Neural crest cell (in vitro differentiated cells): ENCODE measurements around the gene IFT81. TPM values are rescaled to one million over a fixed set of nuclear protein-coding genes. Genes with fewer than 3 reads are reported as not detected.
"Not testable (repeated sequence)": the region's sequence is repeated elsewhere in the genome, so short reads cannot be mapped to it uniquely, and the experiment has no call there.

Experiments
- DNase-seq: peaks from one replicate; pipeline ENCODE4 v3.0.0; 2021; ENCODE audit warnings: low read depth, mixed read lengths, low spot score
- H3K27ac Mint-ChIP-seq: one replicate; pipeline ENCODE4 v1.8.0; 2021; ENCODE audit warnings: mild to moderate bottlenecking, mixed read lengths; ENCODE audit not compliant: unreplicated experiment
- H3K27me3 Mint-ChIP-seq: 2 replicates; pipeline ENCODE4 v1.8.0; 2021; ENCODE audit warnings: low read depth, mild to moderate bottlenecking, mixed read lengths
- H3K36me3 Mint-ChIP-seq: 2 replicates; pipeline ENCODE4 v1.8.0; 2021; ENCODE audit warnings: low read depth, mild to moderate bottlenecking, mixed read lengths
- H3K4me1 Mint-ChIP-seq: 2 replicates; pipeline ENCODE4 v1.8.0; 2021; ENCODE audit warnings: mixed read lengths
- H3K4me3 Mint-ChIP-seq: one replicate; pipeline ENCODE4 v1.8.0; 2021; ENCODE audit warnings: mild to moderate bottlenecking, mixed read lengths
- H3K9me3 Mint-ChIP-seq: 2 replicates; pipeline ENCODE4 v1.8.0; 2021; ENCODE audit warnings: mixed read lengths
- CTCF ChIP-seq: fragments of 200-600 bp; sonication (generic); conservative IDR thresholded peaks from 2 replicates; pipeline ENCODE4 v1.5.0; 2021; ENCODE audit warnings: antibody characterized with exemption, mild to moderate bottlenecking
- total RNA-seq: library from RNA; stranded (reverse); gene quantifications from 2 replicates; pipeline ENCODE4 v1.2.1, GENCODE V29; 2021

IFT81 gene
- total RNA-seq, 1 donor from 2014 or later, result 40.4 TPM

GRCh38 chr12:110227138-110227537 is 103.0 kb downstream of the IFT81 start:
- no peak for DNase-seq
- Mint-ChIP-seq H3K27me3 (no peaks in the 10 kb centered on the region), H3K9me3 (no peaks in the 10 kb centered on the region), H3K4me1 (peaks cover 7% of the 10 kb centered on the region), H3K27ac (no peak overlapping the region), H3K4me3 (no peak overlapping the region), H3K36me3 (peaks cover 11% of the 10 kb centered on the region)
- no peak for TF ChIP-seq CTCF

GRCh38 chr12:110228348-110228747 is 104.2 kb downstream of the IFT81 start:
- H3K9me3 Mint-ChIP-seq, H3K4me1 Mint-ChIP-seq, H3K4me3 Mint-ChIP-seq, H3K27me3 Mint-ChIP-seq, DNase-seq: not testable (repeated sequence)
- Mint-ChIP-seq H3K36me3 (peaks cover 11% of the 10 kb centered on the region), H3K27ac (peak overlapping the region; percentile 17)

DNA sequence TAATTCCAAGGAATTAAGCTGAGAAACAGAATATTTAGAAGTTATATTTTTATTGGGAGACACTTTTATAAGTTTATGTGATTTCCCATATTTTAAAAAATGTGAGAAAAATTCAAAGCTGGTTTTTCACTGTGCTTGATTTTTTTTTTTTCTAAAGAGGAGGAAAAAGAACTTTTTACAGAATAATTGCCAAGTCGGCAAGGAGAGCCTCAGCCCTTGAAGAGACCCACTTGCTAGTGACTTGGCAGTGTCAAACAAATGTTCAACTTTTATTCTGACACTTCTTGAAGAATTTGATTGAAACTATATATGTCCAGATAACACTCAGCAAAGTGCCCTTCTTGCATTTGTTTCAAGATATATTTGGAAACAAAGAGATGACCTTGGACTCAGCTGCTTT is 104.6 kb downstream of the IFT81 start:
- DNase-seq, result no peak
- H3K4me1 Mint-ChIP-seq, result peaks cover 11% of the 10 kb centered on the region
- TF ChIP-seq CTCF, result no peak
- H3K27ac Mint-ChIP-seq, result no peak overlapping the region
- no peaks in the 10 kb centered on the region for H3K27me3 Mint-ChIP-seq
- H3K4me3 Mint-ChIP-seq, result no peak overlapping the region
- peaks cover 11% of the 10 kb centered on the region for H3K36me3 Mint-ChIP-seq
- no peaks in the 10 kb centered on the region for H3K9me3 Mint-ChIP-seq

GRCh38 chr12:110229409-110229808 is 105.3 kb downstream of the IFT81 start:
- no peaks in the 10 kb centered on the region for H3K27me3 Mint-ChIP-seq
- H3K36me3 Mint-ChIP-seq, result peaks cover 9% of the 10 kb centered on the region
- no peak overlapping the region for H3K4me3 Mint-ChIP-seq
- TF ChIP-seq CTCF, result no peak
- H3K27ac Mint-ChIP-seq, result no peak overlapping the region
- no peak for DNase-seq
- peaks cover 6% of the 10 kb centered on the region for H3K4me1 Mint-ChIP-seq
- H3K9me3 Mint-ChIP-seq, result no peaks in the 10 kb centered on the region

GRCh38 chr12:110230655-110231054 is 106.5 kb downstream of the IFT81 start:
- Mint-ChIP-seq H3K4me1 (peaks cover 6% of the 10 kb centered on the region), H3K36me3 (peaks cover 9% of the 10 kb centered on the region), H3K9me3 (no peaks in the 10 kb centered on the region), H3K4me3 (no peak overlapping the region), H3K27me3 (no peaks in the 10 kb centered on the region), H3K27ac (no peak overlapping the region)
- TF ChIP-seq CTCF, result no peak
- DNase-seq, result no peak

GRCh38 chr12:110233212-110233903 is 109.2 kb downstream of the IFT81 start:
- H3K27ac Mint-ChIP-seq, result no peak overlapping the region
- no peaks in the 10 kb centered on the region for H3K27me3 Mint-ChIP-seq

More at GRCh38 chr12:110233212-110233903, 109.2 kb downstream of the IFT81 start:
- DNase-seq, result no peak
- no peak overlapping the region for H3K4me3 Mint-ChIP-seq
- H3K36me3 Mint-ChIP-seq, result no peaks in the 10 kb centered on the region
- H3K9me3 Mint-ChIP-seq, result no peaks in the 10 kb centered on the region
- H3K4me1 Mint-ChIP-seq, result peaks cover 6% of the 10 kb centered on the region
- no peak for TF ChIP-seq CTCF
